ENCODE measurements around the gene PLXNA2. TPM values are rescaled to one million over a fixed set of nuclear protein-coding genes. Genes with fewer than 3 reads are reported as not detected.

The PLXNA2 gene
- polyA plus RNA-seq, 1 of the 3 experiments (the other 2 are of a cell fraction) = 8.5 TPM

- H3K4me1 ChIP-seq (ENCODE audit: control insufficient read depth in 1 of 2, insufficient read depth in 2 of 2, low read depth in 1 of 2, low read length in 1 of 2) = peaks cover 4 to 19% of the 10 kb centered on the region in 2 experiments; a peak in 3 of 4 replicates
- H3K9me2 ChIP-seq = no peaks in the 10 kb centered on the region
- H3K9me3 ChIP-seq = no peaks in the 10 kb centered on the region
- 95% methylated on average over 9 of the region's 10 CpGs for WGBS (ENCODE audit: low lambda C conversion rate)
- H3K27me3 ChIP-seq (ENCODE audit: insufficient read depth) = no peaks in the 10 kb centered on the region
- no peak overlapping the region for H2AFZ ChIP-seq (ENCODE audit: low read depth)
- H3K4me3 ChIP-seq (ENCODE audit: low read depth in 2 of 2, low read length in 1 of 2) = no peak overlapping the region
- CTCF ChIA-PET = interaction anchor here (2.9 to 22.2 kb wide), 3 partner anchors 11 to 208 kb away, joined by 20 to 579 read pairs (median 32); partner anchors contain the start of gene PLXNA2
- no peaks in the 10 kb centered on the region for H3K79me2 ChIP-seq (ENCODE audit: insufficient read depth)
- POLR2A ChIA-PET = no interaction called here
- TF ChIP-seq YY1 (IDR thresholded peaks at IDR 0.05; ENCODE audit: low read depth) (no peak), POLR2AphosphoS5 (IDR thresholded peaks at IDR 0.05; ENCODE audit: low read depth, low read length) (no peak), SMC3 (IDR thresholded peaks at IDR 0.05; ENCODE audit: low read depth, low read length) (no peak), RAD21 (IDR thresholded peaks at IDR 0.05; ENCODE audit: low read length) (no peak), ZBTB33 (IDR thresholded peaks at IDR 0.05; ENCODE audit: borderline replicate concordance, low read depth) (no peak)
- peaks cover 38 to 69% of the 10 kb centered on the region in 2 experiments for H3K36me3 ChIP-seq (replicated peaks in 1 of 2; ENCODE audit: control insufficient read depth in 1 of 2, insufficient read depth in 2 of 2, low read length in 1 of 2)
- H3K9ac ChIP-seq = no peak overlapping the region
- no peak for DNase-seq
- no peak overlapping the region for H3K4me2 ChIP-seq
- H3K27ac ChIP-seq (ENCODE audit: low read depth in 2 of 2, low read length in 1 of 2) = no peak overlapping the region
- H4K20me1 ChIP-seq (ENCODE audit: insufficient read depth) = no peaks in the 10 kb centered on the region
- peaks cover 15% of the 10 kb centered on the region for H3F3A ChIP-seq (replicated peaks; ENCODE audit: insufficient read depth)
These were observed 210.9 kb downstream of the PLXNA2 start for GRCh38 chr1:208033236-208033635.

- H3K27ac ChIP-seq (ENCODE audit: low read depth in 2 of 2, low read length in 1 of 2) = no peak overlapping the region
- H3K9ac ChIP-seq = no peak overlapping the region
- ChIA-PET POLR2A (no interaction called here), CTCF (interaction anchor here (1.0 to 22.2 kb wide), 5 partner anchors 9 to 209 kb away, joined by 3 to 579 read pairs (median 14); partner anchors contain the start of gene PLXNA2)
- no peaks in the 10 kb centered on the region for H3K9me2 ChIP-seq
- 96% methylated on average over 4 of the region's 4 CpGs for WGBS (ENCODE audit: low lambda C conversion rate)
- no peak overlapping the region for H3K4me2 ChIP-seq
- H3F3A ChIP-seq (replicated peaks; ENCODE audit: insufficient read depth) = peaks cover 15% of the 10 kb centered on the region
- no peak overlapping the region for H2AFZ ChIP-seq (ENCODE audit: low read depth)
- H4K20me1 ChIP-seq (ENCODE audit: insufficient read depth) = no peaks in the 10 kb centered on the region
- peaks cover 0 to 19% of the 10 kb centered on the region in 2 experiments; a peak in 3 of 4 replicates for H3K4me1 ChIP-seq (ENCODE audit: control insufficient read depth in 1 of 2, insufficient read depth in 2 of 2, low read depth in 1 of 2, low read length in 1 of 2)
- H3K9me3 ChIP-seq = no peaks in the 10 kb centered on the region
- TF ChIP-seq SMC3 (IDR thresholded peaks at IDR 0.05; ENCODE audit: low read depth, low read length) (no peak), EP300 (IDR thresholded peaks at IDR 0.05; ENCODE audit: borderline replicate concordance in 1 of 2, low read depth in 1 of 2, low read length in 1 of 2) (no peak), PBX3 (IDR thresholded peaks at IDR 0.05) (no peak)
- H3K79me2 ChIP-seq (ENCODE audit: insufficient read depth) = no peaks in the 10 kb centered on the region
- DNase-seq = no peak
- no peaks in the 10 kb centered on the region for H3K27me3 ChIP-seq (ENCODE audit: insufficient read depth)
- no peak overlapping the region for H3K4me3 ChIP-seq (ENCODE audit: low read depth in 2 of 2, low read length in 1 of 2)
- peaks cover 37 to 69% of the 10 kb centered on the region in 2 experiments for H3K36me3 ChIP-seq (replicated peaks in 1 of 2; ENCODE audit: control insufficient read depth in 1 of 2, insufficient read depth in 2 of 2, low read length in 1 of 2)
These were observed 212.3 kb downstream of the PLXNA2 start for GRCh38 chr1:208031932-208032320.

All from SK-N-SH (cell line).